GM21723 (cell line): ENCODE measurements around the gene AGAP1.

Experiments
- ATAC-seq: cut with Tn5 transposase; IDR thresholded peaks from one replicate; pipeline ENCODE4 v1.9.1; 2021; ENCODE audit warnings: mild to moderate bottlenecking, moderate library complexity; ENCODE audit not compliant: unreplicated experiment

Gene AGAP1

GRCh38 chr2:236158969-236159777 lies 665.3 kb downstream of the AGAP1 start:
- ATAC-seq, result no peak

GRCh38 chr2:236159778-236160170 lies 665.9 kb downstream of the AGAP1 start:
- no peak for ATAC-seq

- ATAC-seq, result no peak
These were observed 666.7 kb downstream of the AGAP1 start for GRCh38 chr2:236160366-236161081.

GRCh38 chr2:236161082-236161462 lies 667.2 kb downstream of the AGAP1 start:
- ATAC-seq, result no peak

- ATAC-seq, result no peak
These were observed 667.7 kb downstream of the AGAP1 start for GRCh38 chr2:236161531-236161930.

GRCh38 chr2:236162031-236162845 lies 668.4 kb downstream of the AGAP1 start:
- ATAC-seq, result no peak

- ATAC-seq, result no peak
These were observed 669.1 kb downstream of the AGAP1 start for GRCh38 chr2:236162882-236163470.

- no peak for ATAC-seq
These were observed 669.8 kb downstream of the AGAP1 start for GRCh38 chr2:236163471-236164200.

- no peak for ATAC-seq
These were observed 670.5 kb downstream of the AGAP1 start for GRCh38 chr2:236164201-236164924.

GRCh38 chr2:236164925-236165841 lies 671.3 kb downstream of the AGAP1 start:
- ATAC-seq, result no peak

GRCh38 chr2:236165842-236166795 lies 672.3 kb downstream of the AGAP1 start:
- ATAC-seq, result no peak

- no peak for ATAC-seq
These were observed 673.0 kb downstream of the AGAP1 start for GRCh38 chr2:236166796-236167296.

- no peak for ATAC-seq
These were observed 673.7 kb downstream of the AGAP1 start for GRCh38 chr2:236167297-236168109.

- no peak for ATAC-seq
These were observed 674.6 kb downstream of the AGAP1 start, which contains the start of gene GBX2 for GRCh38 chr2:236168110-236169080. Gene GBX2 (minus strand): TSS chr2:236168386. CDS start chr2:236167971, 415 bp downstream.

GRCh38 chr2:236169151-236169721 lies 675.4 kb downstream of the AGAP1 start:
- ATAC-seq, result no peak
